Caco-2 (cell line): Measurements from ENCODE around the gene EVA1B. TPM values are rescaled to one million over a fixed set of nuclear protein-coding genes. Genes with fewer than 3 reads are reported as not detected.

Experiments used
- BruUV-seq: library from RNA; stranded (reverse); fragments of 400-500 nt; replicated peaks from 2 replicates; lab custom pipeline; 2021; lab: Mats Ljungman, UMichigan
- CTCF ChIA-PET: fragments of 300-600 bp; sonication (Branson Sonifier 250); formaldehyde crosslinking; loops from one replicate; lab custom pipeline; 2022; ENCODE audit warnings: antibody characterized with exemption; lab: Charles Lee
- POLR2A ChIA-PET: fragments of 300-600 bp; sonication (Branson Sonifier 250); formaldehyde crosslinking; loops from one replicate; lab custom pipeline; 2022; ENCODE audit warnings: antibody characterized with exemption; lab: Charles Lee
- DNase-seq, 2 experiments: peaks; one replicate each; pipeline versions ENCODE4 v3.0.0 to v3.0.0-alpha.2; 2020 to 2022
- H3K27me3 ChIP-seq: replicated peaks from 2 replicates; pipeline ENCODE4 v1.6.0; 2011; ENCODE audit warnings: low read length; ENCODE audit not compliant: control insufficient read depth, insufficient read depth
- H3K36me3 ChIP-seq: 2 replicates; pipeline ENCODE4 v1.5.1; 2011; ENCODE audit warnings: low read length; ENCODE audit not compliant: control insufficient read depth, insufficient read depth
- H3K4me1 ChIP-seq: fragments of 250-450 bp; sonication (Bioruptor Pico); 2 replicates; pipeline ENCODE4 v1.5.1; 2020; ENCODE audit warnings: mild to moderate bottlenecking
- H3K4me3 ChIP-seq: 2 replicates; pipeline ENCODE4 v1.5.1; 2011; ENCODE audit warnings: low read depth, mild to moderate bottlenecking, control low read depth, low read length
- H3K9me3 ChIP-seq: fragments of 250-450 bp; sonication (Bioruptor Pico); 2 replicates; pipeline ENCODE4 v1.5.1; 2020; ENCODE audit warnings: mild to moderate bottlenecking, moderate library complexity
- H3K27ac Mint-ChIP-seq: one replicate; pipeline ENCODE4 v1.8.0; 2022; ENCODE audit warnings: mixed read lengths; ENCODE audit not compliant: unreplicated experiment
- H3K27me3 Mint-ChIP-seq: one replicate; pipeline ENCODE4 v1.8.0; 2022; ENCODE audit warnings: mixed read lengths; ENCODE audit not compliant: insufficient read depth, unreplicated experiment
- H3K36me3 Mint-ChIP-seq: one replicate; pipeline ENCODE4 v1.8.0; 2022; ENCODE audit warnings: mild to moderate bottlenecking, mixed read lengths; ENCODE audit not compliant: insufficient read depth, unreplicated experiment
- H3K4me1 Mint-ChIP-seq: one replicate; pipeline ENCODE4 v1.8.0; 2022; ENCODE audit warnings: low read depth, mixed read lengths; ENCODE audit not compliant: unreplicated experiment
- H3K4me3 Mint-ChIP-seq: one replicate; pipeline ENCODE4 v1.8.0; 2022; ENCODE audit warnings: mild to moderate bottlenecking, moderate library complexity, mixed read lengths; ENCODE audit not compliant: unreplicated experiment
- H3K9me3 Mint-ChIP-seq: one replicate; pipeline ENCODE4 v1.8.0; 2022; ENCODE audit warnings: mixed read lengths; ENCODE audit not compliant: unreplicated experiment
- CTCF ChIP-seq, 2 experiments: fragments of 200-600 bp in 1 of 2; IDR thresholded peaks; 1 replicate in 1 of 2; 2 replicates in 1 of 2; pipeline versions ENCODE4 v1.5.1 to v1.8.0; 2011 to 2022; ENCODE audit warnings: antibody characterized with exemption in 1 of 2, control low read depth in 1 of 2, inconsistent platforms in 1 of 2, low read depth in 1 of 2, low read length in 1 of 2, mild to moderate bottlenecking in 1 of 2, moderate library complexity in 1 of 2; ENCODE audit not compliant: insufficient read depth in 1 of 2, severe bottlenecking in 1 of 2, unreplicated experiment in 1 of 2
- intact Hi-C: fragments of 100-400 bp; cut with micrococcal nuclease; formaldehyde crosslinking; loops from one replicate; pipeline ENCODE4 v1.10.0; 2022; ENCODE audit not compliant: unreplicated experiment
- total RNA-seq: library from RNA; stranded (reverse); gene quantifications from 2 replicates; pipeline ENCODE4 v1.2.3, GENCODE V29; 2022

Gene EVA1B
- total RNA-seq, 1 experiment from 2014 or later, result 4.1 TPM

GRCh38 chr1:36322041-36322785, 1.2 kb downstream of the EVA1B start:
- CTCF ChIA-PET, result no interaction called here
- Mint-ChIP-seq H3K27ac (no peak overlapping the region), H3K36me3 (peaks cover 6% of the 10 kb centered on the region), H3K4me3 (peak overlapping the region; percentile 52), H3K4me1 (no peaks in the 10 kb centered on the region), H3K9me3 (no peaks in the 10 kb centered on the region), H3K27me3 (no peaks in the 10 kb centered on the region)
- Histone ChIP-seq H3K9me3 (no peaks in the 10 kb centered on the region), H3K27me3 (no peaks in the 10 kb centered on the region), H3K4me3 (no peak overlapping the region), H3K36me3 (no peaks in the 10 kb centered on the region), H3K4me1 (peaks cover 6% of the 10 kb centered on the region; the same call in 1 of the 2 replicates)
- no peak for DNase-seq
- no TSS peak for BruUV-seq
- no peak for TF ChIP-seq CTCF (IDR thresholded peaks at IDR 0.05; ENCODE audit: insufficient read depth in 1 of 2, low read depth in 1 of 2, low read length in 1 of 2, severe bottlenecking in 1 of 2, unreplicated experiment in 1 of 2)
- intact Hi-C loops, result no loop called here
- POLR2A ChIA-PET, result no interaction called here

GRCh38 chr1:36321119-36321951, 2.1 kb downstream of the EVA1B start:
- POLR2A ChIA-PET, result no interaction called here
- Mint-ChIP-seq H3K9me3 (no peaks in the 10 kb centered on the region), H3K27me3 (no peaks in the 10 kb centered on the region), H3K36me3 (peaks cover 6% of the 10 kb centered on the region), H3K4me3 (peak overlapping the region; percentile 52), H3K4me1 (no peaks in the 10 kb centered on the region), H3K27ac (no peak overlapping the region)
- no peak overlapping the region for H3K4me3 ChIP-seq
- DNase-seq, result no peak
- BruUV-seq, result no TSS peak
- intact Hi-C loops, result no loop called here
- H3K27me3 ChIP-seq, result no peaks in the 10 kb centered on the region
- peaks cover 6% of the 10 kb centered on the region; the same call in 1 of the 2 replicates for H3K4me1 ChIP-seq
- TF ChIP-seq CTCF (IDR thresholded peaks at IDR 0.05; ENCODE audit: insufficient read depth in 1 of 2, low read depth in 1 of 2, low read length in 1 of 2, severe bottlenecking in 1 of 2, unreplicated experiment in 1 of 2), result no peak
- no peaks in the 10 kb centered on the region for H3K36me3 ChIP-seq
- CTCF ChIA-PET, result no interaction called here
- no peaks in the 10 kb centered on the region for H3K9me3 ChIP-seq

- H3K9me3 ChIP-seq, result no peaks in the 10 kb centered on the region
- Mint-ChIP-seq H3K9me3 (no peaks in the 10 kb centered on the region), H3K27ac (peak overlapping the region; percentile 48), H3K36me3 (peaks cover 6% of the 10 kb centered on the region), H3K4me1 (no peaks in the 10 kb centered on the region), H3K4me3 (peak overlapping the region; percentile 30), H3K27me3 (no peaks in the 10 kb centered on the region)
- peaks cover 6% of the 10 kb centered on the region; the same call in 1 of the 2 replicates for H3K4me1 ChIP-seq
- DNase-seq, result no peak
- intact Hi-C loops, result no loop called here
- ChIA-PET CTCF (no interaction called here), POLR2A (no interaction called here)
- no peak overlapping the region for H3K4me3 ChIP-seq
- H3K27me3 ChIP-seq, result no peaks in the 10 kb centered on the region
- no TSS peak for BruUV-seq
- H3K36me3 ChIP-seq, result no peaks in the 10 kb centered on the region
- no peak for TF ChIP-seq CTCF (IDR thresholded peaks at IDR 0.05; ENCODE audit: insufficient read depth in 1 of 2, low read depth in 1 of 2, low read length in 1 of 2, severe bottlenecking in 1 of 2, unreplicated experiment in 1 of 2)
Measured at GRCh38 chr1:36320767-36321118, 2.7 kb downstream of the EVA1B start.
